GM12878 (cell line): ENCODE results near the gene FOXJ1. TPM values are rescaled to one million over a fixed set of nuclear protein-coding genes. Genes with fewer than 3 reads are reported as not detected.

ENCODE experiments used
- ATAC-seq: fragments of 200-7000 bp; cut with Tn5 transposase; 3 replicates; pipeline ENCODE4 v1.9.1; 2020; ENCODE audit warnings: mild to moderate bottlenecking, moderate library complexity
- BruUV-seq: library from RNA; stranded (reverse); fragments of 400-500 nt; replicated peaks from 2 replicates; lab custom pipeline; 2021; lab: Mats Ljungman, UMichigan
- CTCF ChIA-PET: fragments of 300-600 bp; sonication (Branson Sonifier 250); formaldehyde crosslinking; extraction: SDS; loops from one replicate; lab custom pipeline; 2021; ENCODE audit warnings: inconsistent platforms; lab: Yijun Ruan, JAX
- POLR2A ChIA-PET: fragments of 350-600 bp; formaldehyde crosslinking; extraction: SDS; loops from one replicate; lab custom pipeline; 2021; ENCODE audit warnings: inconsistent platforms; lab: Charles Lee
- RAD21 ChIA-PET: fragments of 300-600 bp; sonication (Branson Sonifier 250); formaldehyde crosslinking; loops from one replicate; lab custom pipeline; 2023; ENCODE audit warnings: antibody characterized with exemption; ENCODE audit not compliant: unreplicated experiment; lab: Charles Lee
- SMC1A ChIA-PET: fragments of 300-600 bp; sonication (Branson Sonifier 250); formaldehyde crosslinking; loops from one replicate; lab custom pipeline; 2023; ENCODE audit not compliant: unreplicated experiment, uncharacterized antibody; lab: Charles Lee
- DNase-seq: peaks from one replicate; pipeline ENCODE4 v3.0.0-alpha.2; 2011; ENCODE audit warnings: low read depth, low spot score
- FAIRE-seq: peaks from 3 replicates; lab custom pipeline; 2011; peaks lifted over from hg19 to GRCh38; lab: Jason Lieb, UNC
- H2AFZ ChIP-seq: 2 replicates; pipeline ENCODE4 v1.6.0; 2011; ENCODE audit warnings: low read depth, low read length, control low read depth; ENCODE audit not compliant: control insufficient read depth
- H3K27ac ChIP-seq: 2 replicates; pipeline ENCODE4 v1.5.1; 2011; ENCODE audit warnings: control low read depth; ENCODE audit not compliant: control insufficient read depth, insufficient read depth
- H3K27me3 ChIP-seq, 2 experiments: replicated peaks in 1 of 2; 2 replicates each; pipeline versions ENCODE4 v1.6.0 to v1.6.1; 2011; ENCODE audit warnings: low read length in 1 of 2; ENCODE audit not compliant: control insufficient read depth in 2 of 2, insufficient read depth in 2 of 2
- H3K36me3 ChIP-seq, 2 experiments: 2 replicates each; pipeline ENCODE4 v1.5.1; 2011; ENCODE audit warnings: low read length in 1 of 2; ENCODE audit not compliant: control insufficient read depth in 2 of 2, insufficient read depth in 2 of 2
- H3K4me1 ChIP-seq: 2 replicates; pipeline ENCODE4 v1.6.1; 2011; ENCODE audit warnings: mild to moderate bottlenecking, low read length, moderate library complexity, mixed read lengths; ENCODE audit not compliant: control insufficient read depth, insufficient read depth
- H3K4me2 ChIP-seq: 2 replicates; pipeline ENCODE4 v1.6.0; 2011; ENCODE audit warnings: control low read depth; ENCODE audit not compliant: control insufficient read depth, insufficient read depth
- H3K4me3 ChIP-seq: fragments of 200-600 bp; sonication (generic); 2 replicates; pipeline ENCODE4 v1.5.1; 2016
- H3K79me2 ChIP-seq: 2 replicates; pipeline ENCODE4 v1.6.0; 2011; ENCODE audit warnings: low read length; ENCODE audit not compliant: control insufficient read depth, insufficient read depth
- H3K9ac ChIP-seq: 2 replicates; pipeline ENCODE4 v1.8.0; 2011; ENCODE audit warnings: low read length, control low read depth, mixed read lengths; ENCODE audit not compliant: control insufficient read depth, insufficient read depth
- H3K9me3 ChIP-seq: replicated peaks from 3 replicates; pipeline ENCODE4 v1.5.1; 2011; ENCODE audit warnings: mild to moderate bottlenecking, low read length; ENCODE audit not compliant: control insufficient read depth, insufficient read depth
- H4K20me1 ChIP-seq: 2 replicates; pipeline ENCODE4 v1.6.0; 2011; ENCODE audit not compliant: control insufficient read depth, insufficient read depth
- ATF7 ChIP-seq: fragments of 450-650 bp; IDR thresholded peaks from 2 replicates; pipeline ENCODE4 v1.6.1; 2016; ENCODE audit warnings: low read depth, mild to moderate bottlenecking
- CTCF ChIP-seq, 3 experiments: IDR thresholded peaks in 2 of 3; conservative IDR thresholded peaks in 1 of 3; 2 replicates each; pipeline ENCODE4 v1.5.1; 2011; ENCODE audit warnings: low read depth in 3 of 3, low read length in 3 of 3, mild to moderate bottlenecking in 3 of 3, control low read depth in 2 of 3, moderate library complexity in 2 of 3, inconsistent platforms in 1 of 3, mixed read lengths in 1 of 3; ENCODE audit not compliant: control insufficient read depth in 2 of 3, insufficient read depth in 1 of 3; ENCODE audit errors: extremely low read depth in 1 of 3
- RAD21 ChIP-seq: IDR thresholded peaks from 2 replicates; pipeline ENCODE4 v1.6.1; 2011; ENCODE audit warnings: mild to moderate bottlenecking, low read depth, low read length, moderate library complexity; ENCODE audit not compliant: insufficient read depth
- STAT1 ChIP-seq: fragments of 450-650 bp; conservative IDR thresholded peaks from 2 replicates; pipeline ENCODE4 v1.6.1; 2014; ENCODE audit warnings: antibody characterized with exemption, mild to moderate bottlenecking
- WGBS: methylation state at CpG from one replicate; pipeline ENCODE4 v1.1.6; 2016; ENCODE audit warnings: low lambda C conversion rate; ENCODE audit not compliant: insufficient replicate concordance, insufficient coverage; ENCODE audit errors: missing lambda C conversion rate; 5-methylcytosine and 5-hydroxymethylcytosine counted together
- in situ Hi-C: fragments of 300-500 bp; cut with MboI; formaldehyde crosslinking; loops from 9 replicates; pipeline ENCODE4 v1.14.3; 2018; ENCODE audit warnings: mixed read lengths
- intact Hi-C: fragments of 100-400 bp; cut with micrococcal nuclease; formaldehyde crosslinking; loops from one replicate; pipeline ENCODE4 v1.14.2; 2022; ENCODE audit not compliant: unreplicated experiment
- polyA plus RNA-seq, 11 experiments: library from polyadenylated mRNA; depleted of rRNA in 4 of 11; unstranded in 6 of 11; stranded (reverse) in 5 of 11; fragments of >200 nt; fragmentation: Nextera tagmentation in 4 of 11; fragmentation: Illumina TruSeq in 1 of 11; extraction: Ambion mirVana in 4 of 11; extraction: Trizol in 1 of 11; gene quantifications; 1 replicate in 1 of 11; 2 replicates in 10 of 11; pipeline versions ENCODE4 v1.2.1 to v1.2.3, GENCODE V29; 2011 to 2016; ENCODE audit warnings: inconsistent platforms in 2 of 11, missing spikeins in 2 of 11, low read depth in 1 of 11
- total RNA-seq, 4 experiments: library from RNA; depleted of rRNA in 3 of 4; stranded (reverse); fragments of >200 nt in 3 of 4; fragmentation: Illumina TruSeq in 1 of 4; extraction: Trizol in 1 of 4; gene quantifications; 2 replicates each; pipeline versions ENCODE4 v1.2.1 to v1.2.3, GENCODE V29; 2013 to 2021

FOXJ1 gene
- total and polyA plus RNA-seq, 10 of the 15 experiments (the other 5 are each of a cell fraction or from before 2014, with no cell fraction given) = not detected

- RAD21 ChIA-PET = interaction anchor here (0.7 to 9.9 kb wide), 10 partner anchors 33 to 156 kb away, joined by 3 to 149 read pairs (median 12); partner anchors contain the start of gene UBALD2
- POLR2A ChIA-PET = interaction anchor here (2.8 kb wide), 1 partner anchor 55 kb away, joined by 11 read pairs; no protein-coding TSS in a partner anchor
- TF ChIP-seq ATF7 (no peak), RAD21 (0 out of 2 replicates have a peak, but pooled peaks have one; percentile 14), STAT1 (no peak), CTCF (IDR thresholded peaks at IDR 0.05 in 2 of 3, conservative IDR thresholded peaks at IDR 0.05 in 1 of 3; ENCODE audit: control insufficient read depth in 2 of 3, extremely low read depth in 1 of 3, insufficient read depth in 1 of 3, low read depth in 3 of 3, low read length in 3 of 3) (peak; percentile 0 to 48 (median 28); a peak in 1 of 6 replicates)
- SMC1A ChIA-PET = interaction anchor here (0.6 to 9.0 kb wide), 13 partner anchors 9 to 171 kb away, joined by 3 to 77 read pairs (median 5); no protein-coding TSS in a partner anchor
- no TSS peak for BruUV-seq
- Histone ChIP-seq H3K4me2 (no peak overlapping the region), H3K79me2 (no peaks in the 10 kb centered on the region), H3K36me3 (no peaks in the 10 kb centered on the region), H4K20me1 (no peaks in the 10 kb centered on the region), H2AFZ (no peak overlapping the region), H3K27me3 (no peaks in the 10 kb centered on the region), H3K4me1 (peaks cover 6% of the 10 kb centered on the region), H3K27ac (no peak overlapping the region), H3K4me3 (no peak overlapping the region), H3K9ac (no peak overlapping the region), H3K9me3 (no peaks in the 10 kb centered on the region)
- intact Hi-C loops = loop anchor here (10.0 kb wide), 1 partner anchor 260 kb away; the partner anchor contains the start of gene SPHK1
- in situ Hi-C loops = loop anchor here (5.0 kb wide), 1 partner anchor 158 kb away; no protein-coding TSS in a partner anchor
- FAIRE-seq (no peak), DNase-seq (no peak), ATAC-seq (0 out of 3 replicates have a peak, but pooled peaks have one; percentile 6)
- CTCF ChIA-PET = interaction anchor here (0.5 to 18.3 kb wide), 21 partner anchors 9 to 175 kb away, joined by 3 to 316 read pairs (median 5); no protein-coding TSS in a partner anchor
- 86% methylated on average over 22 of the region's 22 CpGs for WGBS
Observed at GRCh38 chr17:76124582-76125390, 16.3 kb downstream of the FOXJ1 start.
